ENCODE data around the gene TUBGCP6.

GRCh38 chr22:50194037-50194805 lies 50.6 kb downstream of the TUBGCP6 start:
- TF ChIP-seq CTCF (IDR thresholded peaks at IDR 0.05): no peak
- TF ChIP-seq POLR2A (IDR thresholded peaks at IDR 0.05): no peak
